ENCODE data around the gene PRELID2. TPM values are rescaled to one million over a fixed set of nuclear protein-coding genes. Genes with fewer than 3 reads are reported as not detected.
A peak's percentile ranks its signal among the peaks of the same experiment; 100 is the strongest.

Gene PRELID2
- total RNA-seq, 1 donor from 2014 or later, result 23.5 TPM

DNA sequence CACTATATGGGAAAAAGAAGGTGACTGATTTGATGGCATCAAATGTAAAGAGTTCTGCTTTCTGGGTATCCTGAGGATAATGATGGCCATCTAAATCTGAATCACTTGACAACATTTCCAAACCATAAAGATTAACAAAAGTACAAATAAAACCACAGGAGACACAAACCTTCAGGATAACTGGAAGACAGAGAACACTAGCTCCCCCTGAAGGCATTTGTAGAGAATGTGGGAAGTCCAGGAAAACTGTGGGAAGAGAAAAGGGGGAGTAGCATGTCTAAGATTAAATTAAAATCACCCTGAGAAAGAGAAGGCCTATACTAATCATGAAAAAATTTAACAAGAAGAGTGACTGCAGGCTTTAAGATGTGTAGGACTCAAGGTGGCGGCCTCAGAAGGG is 116.2 kb downstream of the PRELID2 start:
- Histone ChIP-seq H3K36me3 (no peaks in the 10 kb centered on the region), H3K9me3 (no peaks in the 10 kb centered on the region), H3K27ac (no peak overlapping the region), H3K27me3 (no peaks in the 10 kb centered on the region), H3K4me1 (no peaks in the 10 kb centered on the region), H3K4me3 (no peak overlapping the region)
- TF ChIP-seq, protein P1, sequence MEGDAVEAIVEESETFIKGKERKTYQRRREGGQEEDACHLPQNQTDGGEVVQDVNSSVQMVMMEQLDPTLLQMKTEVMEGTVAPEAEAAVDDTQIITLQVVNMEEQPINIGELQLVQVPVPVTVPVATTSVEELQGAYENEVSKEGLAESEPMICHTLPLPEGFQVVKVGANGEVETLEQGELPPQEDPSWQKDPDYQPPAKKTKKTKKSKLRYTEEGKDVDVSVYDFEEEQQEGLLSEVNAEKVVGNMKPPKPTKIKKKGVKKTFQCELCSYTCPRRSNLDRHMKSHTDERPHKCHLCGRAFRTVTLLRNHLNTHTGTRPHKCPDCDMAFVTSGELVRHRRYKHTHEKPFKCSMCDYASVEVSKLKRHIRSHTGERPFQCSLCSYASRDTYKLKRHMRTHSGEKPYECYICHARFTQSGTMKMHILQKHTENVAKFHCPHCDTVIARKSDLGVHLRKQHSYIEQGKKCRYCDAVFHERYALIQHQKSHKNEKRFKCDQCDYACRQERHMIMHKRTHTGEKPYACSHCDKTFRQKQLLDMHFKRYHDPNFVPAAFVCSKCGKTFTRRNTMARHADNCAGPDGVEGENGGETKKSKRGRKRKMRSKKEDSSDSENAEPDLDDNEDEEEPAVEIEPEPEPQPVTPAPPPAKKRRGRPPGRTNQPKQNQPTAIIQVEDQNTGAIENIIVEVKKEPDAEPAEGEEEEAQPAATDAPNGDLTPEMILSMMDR (IDR thresholded peaks at IDR 0.05), result peak in 1 of 3 experiments; percentile 14
- DNase-seq (ENCODE audit: low spot score in 2 of 2), result no peak
- intact Hi-C loops (cut with DNase I), result no loop called here

DNA sequence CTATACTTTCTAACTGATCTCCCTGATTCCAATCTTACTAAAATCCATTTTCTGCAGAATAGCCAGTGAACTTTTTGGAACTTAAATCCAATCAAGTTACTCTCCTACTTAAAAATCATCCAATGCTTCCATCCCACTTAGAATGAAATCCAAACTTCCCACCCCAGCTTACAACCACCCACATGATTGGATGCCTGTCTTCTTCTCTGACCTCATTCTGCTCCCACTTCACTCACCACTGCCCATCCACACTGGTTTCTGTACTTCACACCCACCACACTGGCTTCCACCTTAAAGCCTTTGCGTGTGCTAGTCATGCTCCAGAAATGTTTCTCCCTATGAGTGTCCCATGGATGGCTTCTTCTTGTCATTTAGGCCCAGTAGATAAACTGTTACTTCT is 119.7 kb downstream of the PRELID2 start:
- TF ChIP-seq, protein P1 (IDR thresholded peaks at IDR 0.05), result no peak
- intact Hi-C loops (cut with DNase I), result no loop called here
- no peaks in the 10 kb centered on the region for H3K36me3 ChIP-seq
- no peak overlapping the region for H3K4me3 ChIP-seq
- H3K27ac ChIP-seq, result no peak overlapping the region
- DNase-seq (ENCODE audit: low spot score in 2 of 2), result no peak
- H3K27me3 ChIP-seq, result no peaks in the 10 kb centered on the region
- no peaks in the 10 kb centered on the region for H3K9me3 ChIP-seq
- H3K4me1 ChIP-seq, result no peaks in the 10 kb centered on the region

DNA sequence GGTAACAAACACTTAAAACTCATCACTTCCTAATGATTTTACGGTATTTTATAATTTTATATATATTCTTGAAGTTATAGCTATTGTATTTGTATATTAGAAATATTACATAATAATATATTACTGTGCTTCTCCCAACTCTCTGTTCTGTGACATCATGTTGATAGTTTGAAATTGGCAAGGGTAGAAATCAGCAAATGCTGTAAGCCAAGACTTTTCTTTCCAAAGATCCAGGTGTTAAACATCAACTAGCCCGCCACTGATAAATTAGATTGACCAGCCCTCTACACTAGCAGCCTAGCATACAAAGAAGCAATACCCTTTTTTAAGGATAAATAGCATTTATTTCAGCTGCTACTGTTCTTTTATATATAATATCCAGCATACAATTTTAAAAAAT is 122.9 kb downstream of the PRELID2 start:
- intact Hi-C loops (cut with DNase I), result no loop called here
- TF ChIP-seq, protein P1 (IDR thresholded peaks at IDR 0.05), result no peak
- DNase-seq (ENCODE audit: low spot score in 2 of 2), result no peak
- Histone ChIP-seq H3K9me3 (no peaks in the 10 kb centered on the region), H3K36me3 (no peaks in the 10 kb centered on the region), H3K4me3 (no peak overlapping the region), H3K27ac (no peak overlapping the region), H3K27me3 (no peaks in the 10 kb centered on the region), H3K4me1 (no peaks in the 10 kb centered on the region)

DNA sequence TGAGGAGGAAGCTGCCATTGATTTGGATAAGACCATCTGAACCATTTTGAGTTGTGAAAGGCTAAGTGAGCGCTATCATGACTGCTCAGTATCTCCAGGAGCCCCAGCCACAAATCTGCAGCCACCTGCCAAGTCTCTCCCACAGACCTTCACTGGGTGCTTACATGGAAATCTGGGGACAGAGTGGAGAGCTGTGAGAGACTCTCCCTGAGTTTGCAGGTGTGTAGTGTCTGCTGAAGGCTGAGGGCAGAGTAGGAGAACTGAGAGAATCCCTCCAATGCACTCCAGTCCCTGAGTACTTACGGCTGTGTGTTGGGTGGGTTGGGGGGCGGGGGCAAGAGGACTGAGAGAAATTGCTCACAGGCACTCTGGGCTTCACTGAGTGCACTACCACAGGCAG is 123.7 kb downstream of the PRELID2 start:
- Histone ChIP-seq H3K27me3 (no peaks in the 10 kb centered on the region), H3K36me3 (no peaks in the 10 kb centered on the region), H3K4me3 (no peak overlapping the region), H3K27ac (no peak overlapping the region), H3K9me3 (no peaks in the 10 kb centered on the region), H3K4me1 (no peaks in the 10 kb centered on the region)
- DNase-seq (ENCODE audit: low spot score in 2 of 2), result no peak
- TF ChIP-seq, protein P1 (IDR thresholded peaks at IDR 0.05), result no peak
- intact Hi-C loops (cut with DNase I), result no loop called here

Other genes with a start within 250 kb of the PRELID2 start
- gene GRXCR2, start 37.7 kb upstream of the PRELID2 start, total RNA-seq, result not detected
- gene SH3RF2, start 101.2 kb upstream of the PRELID2 start, total RNA-seq, result 50.6 TPM

Data from ascending aorta (tissue), 2 donors.